ENCODE data around the gene ABTB2.
A peak's percentile ranks its signal among the peaks of the same experiment; 100 is the strongest.

The ABTB2 gene

DNA sequence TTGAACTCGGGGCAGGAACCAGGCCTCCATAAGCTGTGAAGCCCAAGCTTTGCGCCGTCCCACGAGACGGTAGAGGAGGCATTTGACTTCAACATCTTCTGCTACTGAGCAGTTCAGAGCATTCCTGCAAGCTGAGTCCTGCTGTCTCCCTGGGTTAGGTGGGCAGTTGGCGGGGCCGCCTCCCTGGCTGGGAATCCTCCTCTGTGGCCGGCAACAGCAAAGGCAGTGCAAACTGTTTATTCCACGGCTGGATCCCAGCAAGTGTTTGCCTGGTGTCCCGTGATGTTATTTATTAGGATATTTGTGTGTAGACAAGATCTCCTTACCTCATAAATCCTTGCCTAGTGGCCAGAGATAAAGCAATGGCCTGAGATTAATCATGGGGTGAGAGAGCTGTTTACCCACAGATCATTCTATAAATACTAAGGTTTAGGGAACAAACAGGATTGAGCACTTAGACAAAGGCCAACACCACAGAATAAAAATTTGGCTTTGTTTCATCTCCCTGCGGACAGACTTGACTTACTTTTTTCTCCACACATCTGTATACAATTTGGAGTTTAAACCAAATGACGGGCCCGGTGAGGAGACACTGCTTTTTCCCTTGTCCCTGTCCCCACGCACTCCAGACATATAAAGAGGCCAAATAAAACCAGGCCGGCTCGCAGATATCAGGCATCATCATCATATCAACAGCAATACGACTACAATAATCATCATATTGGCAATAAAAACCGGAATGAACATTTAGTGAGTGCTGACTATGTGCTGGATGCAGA, 189.0 kb downstream of the ABTB2 start:
- no peak overlapping the region for H3K4me3 ChIP-seq (ENCODE audit: control insufficient read depth, low read depth, low read length)
- TF ChIP-seq, protein P1, sequence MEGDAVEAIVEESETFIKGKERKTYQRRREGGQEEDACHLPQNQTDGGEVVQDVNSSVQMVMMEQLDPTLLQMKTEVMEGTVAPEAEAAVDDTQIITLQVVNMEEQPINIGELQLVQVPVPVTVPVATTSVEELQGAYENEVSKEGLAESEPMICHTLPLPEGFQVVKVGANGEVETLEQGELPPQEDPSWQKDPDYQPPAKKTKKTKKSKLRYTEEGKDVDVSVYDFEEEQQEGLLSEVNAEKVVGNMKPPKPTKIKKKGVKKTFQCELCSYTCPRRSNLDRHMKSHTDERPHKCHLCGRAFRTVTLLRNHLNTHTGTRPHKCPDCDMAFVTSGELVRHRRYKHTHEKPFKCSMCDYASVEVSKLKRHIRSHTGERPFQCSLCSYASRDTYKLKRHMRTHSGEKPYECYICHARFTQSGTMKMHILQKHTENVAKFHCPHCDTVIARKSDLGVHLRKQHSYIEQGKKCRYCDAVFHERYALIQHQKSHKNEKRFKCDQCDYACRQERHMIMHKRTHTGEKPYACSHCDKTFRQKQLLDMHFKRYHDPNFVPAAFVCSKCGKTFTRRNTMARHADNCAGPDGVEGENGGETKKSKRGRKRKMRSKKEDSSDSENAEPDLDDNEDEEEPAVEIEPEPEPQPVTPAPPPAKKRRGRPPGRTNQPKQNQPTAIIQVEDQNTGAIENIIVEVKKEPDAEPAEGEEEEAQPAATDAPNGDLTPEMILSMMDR (conservative IDR thresholded peaks at IDR 0.05; ENCODE audit: control insufficient read depth, insufficient read depth, low read depth, low read length): no peak
- peak; percentile 22 for DNase-seq (ENCODE audit: low read depth)

DNA sequence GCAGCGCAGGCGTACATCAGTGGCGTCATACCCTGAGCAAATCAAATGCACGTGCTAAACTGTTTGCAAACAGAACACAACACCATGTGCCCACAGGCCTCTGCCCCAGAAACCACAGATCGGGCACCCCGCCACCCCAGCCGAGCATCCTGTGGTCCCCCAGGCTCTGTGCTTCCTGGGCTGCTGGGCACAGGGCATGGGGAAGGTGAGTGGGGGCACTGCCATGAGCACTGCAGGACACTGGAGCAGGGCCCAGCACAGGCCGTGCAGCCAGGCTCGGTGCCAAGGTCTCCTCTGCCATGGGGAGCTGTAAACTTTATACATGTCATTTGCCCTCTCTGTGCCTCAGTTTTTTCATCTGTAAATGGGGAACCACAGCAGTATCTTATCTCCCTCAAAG, 189.8 kb downstream of the ABTB2 start:
- H3K4me3 ChIP-seq (ENCODE audit: control insufficient read depth, low read depth, low read length): no peak overlapping the region
- TF ChIP-seq, protein P1 (conservative IDR thresholded peaks at IDR 0.05; ENCODE audit: control insufficient read depth, insufficient read depth, low read depth, low read length): no peak
- DNase-seq (ENCODE audit: low read depth): no peak

DNA sequence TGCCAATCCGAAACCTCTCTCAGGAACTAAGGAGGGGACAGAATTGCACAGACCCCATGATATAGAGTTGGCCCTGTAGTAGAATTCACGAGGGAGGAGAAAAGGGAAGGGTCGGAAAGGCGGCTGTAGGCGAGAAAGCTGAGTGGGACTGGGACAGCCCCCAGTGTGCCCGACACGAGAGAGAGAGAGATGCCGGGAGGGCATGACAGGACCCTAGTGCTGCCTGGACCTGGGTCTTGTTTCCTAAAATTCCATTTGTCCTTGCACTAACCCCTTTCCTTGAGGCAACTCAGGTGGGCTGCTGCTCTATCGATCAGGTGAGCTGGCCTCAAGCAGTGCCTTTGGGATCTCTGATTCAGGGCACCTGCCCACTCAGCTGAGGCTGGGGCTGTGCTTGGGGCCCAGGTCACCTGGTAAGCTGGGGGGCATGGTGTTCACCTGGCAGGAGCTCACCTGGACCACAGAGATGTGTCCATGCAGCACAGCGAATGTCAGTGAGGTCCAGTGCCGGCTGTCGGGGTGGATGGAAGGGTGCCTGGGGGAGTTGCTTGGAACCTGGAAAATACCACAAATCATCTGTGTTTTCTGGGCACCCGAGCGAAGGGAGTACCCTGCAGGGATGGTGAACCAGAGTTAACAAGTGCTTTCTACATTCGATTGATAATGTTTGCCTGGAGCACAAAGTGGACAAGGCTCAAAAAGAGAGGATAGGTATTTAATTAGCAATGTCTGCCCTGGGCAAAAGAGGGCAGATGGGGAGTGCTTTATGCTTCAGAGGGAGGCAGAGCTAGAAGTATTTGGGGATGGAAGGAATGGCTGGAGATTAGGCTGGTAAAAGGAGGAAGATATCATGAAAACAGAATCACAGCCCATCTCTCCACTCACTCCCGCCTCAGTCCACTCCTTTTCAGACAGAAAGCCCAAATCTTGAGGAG, 190.7 kb downstream of the ABTB2 start:
- DNase-seq (ENCODE audit: low read depth): no peak
- TF ChIP-seq, protein P1 (conservative IDR thresholded peaks at IDR 0.05; ENCODE audit: control insufficient read depth, insufficient read depth, low read depth, low read length): no peak
- H3K4me3 ChIP-seq (ENCODE audit: control insufficient read depth, low read depth, low read length): no peak overlapping the region

DNA sequence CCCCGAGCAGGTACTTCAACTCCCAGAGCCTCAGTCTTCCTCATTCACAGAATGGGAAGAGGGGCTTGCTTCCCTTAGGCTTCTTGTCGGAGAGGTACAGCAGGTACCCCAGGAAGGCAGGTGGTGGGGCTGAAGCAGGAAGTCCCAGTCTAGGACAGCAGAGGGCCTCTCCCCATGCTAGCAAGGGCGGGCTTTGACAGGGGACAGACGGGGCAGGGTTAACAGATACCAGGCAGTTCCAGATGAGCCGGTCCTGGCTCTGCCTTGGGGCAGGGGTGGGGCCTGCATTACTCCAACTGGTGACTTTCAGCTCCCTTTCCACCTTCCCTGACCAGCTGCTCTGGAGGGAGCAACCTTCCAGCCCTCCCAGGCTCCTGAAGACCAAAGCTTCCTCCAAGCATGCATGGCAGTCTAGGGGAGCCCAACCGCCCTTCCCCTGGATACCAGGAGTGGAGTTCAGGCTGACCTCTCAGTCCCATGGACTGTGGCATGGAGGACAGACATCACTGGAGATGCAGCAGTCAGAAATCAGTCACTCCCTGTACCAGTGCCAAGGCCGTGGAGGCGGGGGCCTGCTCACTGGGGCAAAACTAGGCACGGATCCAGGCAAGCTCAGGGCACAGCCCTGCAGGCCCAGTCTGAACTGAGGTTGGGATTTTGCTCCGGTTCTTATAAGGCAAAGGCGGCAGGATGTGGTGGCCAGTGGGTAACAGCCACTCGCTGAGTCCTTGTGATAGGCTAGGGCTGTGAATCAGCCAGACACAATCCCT, 191.8 kb downstream of the ABTB2 start:
- TF ChIP-seq, protein P1 (conservative IDR thresholded peaks at IDR 0.05; ENCODE audit: control insufficient read depth, insufficient read depth, low read depth, low read length): no peak
- H3K4me3 ChIP-seq (ENCODE audit: control insufficient read depth, low read depth, low read length): no peak overlapping the region
- peak; percentile 10 for DNase-seq (ENCODE audit: low read depth)

DNA sequence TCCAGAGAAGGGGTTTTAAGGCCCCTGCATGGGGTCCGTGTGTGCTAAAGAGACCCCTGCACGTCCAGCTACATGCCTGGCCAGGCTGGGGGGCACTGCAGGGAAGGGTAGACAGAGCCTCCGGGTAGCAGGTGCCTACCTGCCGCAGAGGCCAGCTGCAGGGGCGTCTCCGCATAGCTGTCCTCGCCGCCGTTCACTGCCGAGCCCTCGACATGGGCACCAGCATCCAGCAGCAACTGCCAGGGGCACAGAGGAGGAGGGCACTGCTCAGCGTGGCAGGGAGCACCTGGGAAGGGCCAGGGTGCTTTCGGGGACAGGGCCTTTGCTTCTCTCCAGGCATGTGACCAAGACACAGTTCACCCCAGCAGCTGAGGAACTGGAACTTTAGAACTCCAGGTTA, 192.7 kb downstream of the ABTB2 start:
- TF ChIP-seq, protein P1 (conservative IDR thresholded peaks at IDR 0.05; ENCODE audit: control insufficient read depth, insufficient read depth, low read depth, low read length): no peak
- no peak overlapping the region for H3K4me3 ChIP-seq (ENCODE audit: control insufficient read depth, low read depth, low read length)

DNA sequence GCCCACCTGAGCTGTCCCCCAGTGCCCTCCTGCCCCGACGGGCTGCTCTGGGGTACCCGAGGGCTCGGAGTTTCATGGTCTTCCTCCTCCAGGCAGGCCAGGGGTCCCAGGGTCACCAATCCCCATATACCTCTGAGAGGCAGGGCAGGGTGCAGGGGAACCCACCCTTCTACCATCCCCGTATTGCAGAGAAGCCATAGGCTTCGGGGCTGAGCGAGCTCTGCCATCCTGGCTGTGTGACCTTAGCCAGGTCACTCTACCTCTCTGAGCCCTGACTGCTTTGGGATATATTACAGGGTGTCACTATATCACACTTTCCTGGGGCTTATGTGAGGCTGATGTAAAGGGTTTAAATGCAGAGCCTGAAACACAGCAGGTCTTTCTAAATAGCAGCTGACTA, 195.0 kb downstream of the ABTB2 start:
- DNase-seq (ENCODE audit: low read depth): no peak
- no peak overlapping the region for H3K4me3 ChIP-seq (ENCODE audit: control insufficient read depth, low read depth, low read length)
- TF ChIP-seq, protein P1 (conservative IDR thresholded peaks at IDR 0.05; ENCODE audit: control insufficient read depth, insufficient read depth, low read depth, low read length): no peak

More for the DNA sequence above, 192.7 kb downstream of the ABTB2 start:
- DNase-seq (ENCODE audit: low read depth): no peak
